AG20443 (cell line): Measurements from ENCODE around the gene HOXA1.

Experiments
- DNase-seq: peaks from one replicate; pipeline ENCODE4 v3.0.0; 2012; ENCODE audit warnings: low spot score, mixed read lengths

Gene HOXA1

DNA sequence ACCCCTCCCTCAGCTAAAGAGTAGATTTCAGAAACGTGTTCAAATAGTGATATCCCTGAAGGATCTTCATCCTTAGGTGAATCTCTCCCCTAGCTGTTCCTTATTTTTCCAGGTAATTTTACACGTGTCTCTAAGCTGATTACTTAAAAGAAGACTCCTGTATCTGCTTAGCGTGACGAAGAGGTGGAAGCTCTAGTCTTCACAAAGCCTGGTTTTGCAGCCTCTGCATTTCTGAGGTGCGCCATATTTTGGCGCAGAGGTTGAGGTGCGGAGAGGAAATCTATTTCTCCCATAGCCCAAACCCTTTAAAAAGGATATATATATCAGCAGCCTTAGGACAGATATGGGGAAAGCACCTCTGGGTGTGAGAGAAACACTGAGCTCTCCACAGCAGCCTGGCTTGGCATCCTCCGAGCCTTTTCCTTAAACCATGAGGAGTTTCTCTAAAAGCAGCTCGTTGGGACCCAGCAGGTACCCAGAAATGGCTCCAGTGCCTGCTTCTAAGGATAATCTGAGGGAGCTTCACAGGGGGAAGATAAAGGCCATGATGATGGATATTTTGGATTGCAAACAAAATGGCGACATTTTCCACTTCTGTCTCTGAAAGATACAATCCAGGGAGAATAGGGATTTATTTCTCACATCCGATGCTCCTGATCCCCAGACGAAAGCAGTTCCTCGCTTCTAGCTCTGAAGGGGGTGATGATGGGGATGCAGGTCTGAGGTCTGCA is 9.7 kb upstream of the HOXA1 start:
- DNase-seq, result no peak

DNA sequence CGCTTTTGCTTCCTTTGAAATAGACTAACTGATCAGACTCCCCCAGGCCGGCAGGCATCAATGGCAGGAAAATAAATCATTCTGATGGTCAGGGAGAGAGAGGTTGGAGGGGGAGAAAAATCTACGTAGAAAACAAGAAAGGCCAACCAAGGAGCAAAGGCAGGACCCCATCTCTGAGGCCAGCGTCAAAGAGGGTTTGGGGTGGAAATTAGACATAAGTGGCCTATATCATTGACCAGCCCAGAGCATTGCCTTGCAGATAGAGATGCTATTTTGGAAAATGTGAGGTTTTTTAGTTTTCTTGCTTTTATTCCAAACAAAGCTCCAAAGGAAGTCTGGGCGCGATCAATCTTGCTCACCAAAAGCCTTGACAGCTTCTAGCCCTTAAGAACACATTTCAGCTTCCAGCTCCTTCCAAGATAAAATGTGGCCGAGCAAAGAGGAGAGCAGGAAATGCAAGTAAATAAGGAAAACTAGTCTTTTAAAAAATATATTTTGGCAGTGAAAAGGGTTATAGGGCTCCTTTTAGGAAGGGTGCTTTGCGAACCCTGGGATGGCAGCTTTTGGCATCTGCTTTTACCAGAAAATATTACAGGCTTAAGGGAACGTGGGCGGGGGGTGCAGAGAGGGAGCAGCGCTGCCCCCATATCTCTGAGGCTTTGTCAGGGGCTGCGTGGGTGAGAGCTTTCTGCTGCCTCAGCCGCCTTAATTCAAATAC is 8.7 kb upstream of the HOXA1 start:
- no peak for DNase-seq

GRCh38 chr7:27103489-27104226 is 7.9 kb upstream of the HOXA1 start:
- no peak for DNase-seq

DNA sequence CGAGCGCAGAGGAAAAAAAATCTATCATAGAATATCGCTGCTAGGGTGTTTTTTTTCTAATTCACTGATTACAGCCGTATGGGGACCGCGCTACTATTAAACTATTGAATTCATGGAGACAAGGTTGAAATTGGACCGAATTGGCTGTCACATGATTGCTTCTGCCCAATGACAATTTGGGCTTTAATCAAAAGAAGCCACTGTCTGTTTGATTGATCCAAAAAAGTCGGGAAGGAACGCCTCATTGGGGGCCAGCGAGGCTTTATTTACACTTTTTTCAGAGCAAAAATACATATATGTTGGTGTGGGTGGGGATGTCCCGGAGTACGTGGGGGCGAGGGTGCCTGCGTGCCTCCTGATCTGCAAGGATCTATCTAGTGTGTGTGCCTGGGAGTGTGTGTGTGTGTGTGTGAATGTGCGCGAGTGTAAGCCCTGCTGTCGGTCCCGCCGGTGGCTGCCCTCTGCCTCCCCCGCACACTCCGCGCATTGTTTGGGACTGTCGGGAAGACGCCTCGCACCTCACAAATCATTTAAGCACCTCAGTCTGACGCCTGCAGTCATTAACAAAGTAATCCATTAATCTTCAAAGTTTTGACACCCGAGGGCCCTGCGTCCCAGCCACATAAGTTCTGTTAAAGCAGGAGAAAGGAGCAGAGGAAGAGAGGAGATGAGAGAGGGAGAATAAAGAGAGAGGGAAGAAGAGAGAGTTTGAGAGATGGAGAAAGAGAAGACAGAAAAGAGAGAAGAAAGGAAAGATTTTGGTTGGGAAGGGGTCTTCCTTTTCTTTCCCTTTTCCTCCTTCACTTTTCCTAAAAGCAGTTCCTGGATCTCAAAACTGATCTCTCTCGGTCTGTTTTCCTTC is 7.0 kb upstream of the HOXA1 start, which contains the start of gene HOXA2:
Gene HOXA2 (minus strand): TSS at position 103 of the 862 bp plus-strand sequence. CDS start 183 bp downstream, outside the sequence.
- DNase-seq, result no peak

GRCh38 chr7:27101957-27102580 is 6.3 kb upstream of the HOXA1 start:
- DNase-seq, result no peak

DNA sequence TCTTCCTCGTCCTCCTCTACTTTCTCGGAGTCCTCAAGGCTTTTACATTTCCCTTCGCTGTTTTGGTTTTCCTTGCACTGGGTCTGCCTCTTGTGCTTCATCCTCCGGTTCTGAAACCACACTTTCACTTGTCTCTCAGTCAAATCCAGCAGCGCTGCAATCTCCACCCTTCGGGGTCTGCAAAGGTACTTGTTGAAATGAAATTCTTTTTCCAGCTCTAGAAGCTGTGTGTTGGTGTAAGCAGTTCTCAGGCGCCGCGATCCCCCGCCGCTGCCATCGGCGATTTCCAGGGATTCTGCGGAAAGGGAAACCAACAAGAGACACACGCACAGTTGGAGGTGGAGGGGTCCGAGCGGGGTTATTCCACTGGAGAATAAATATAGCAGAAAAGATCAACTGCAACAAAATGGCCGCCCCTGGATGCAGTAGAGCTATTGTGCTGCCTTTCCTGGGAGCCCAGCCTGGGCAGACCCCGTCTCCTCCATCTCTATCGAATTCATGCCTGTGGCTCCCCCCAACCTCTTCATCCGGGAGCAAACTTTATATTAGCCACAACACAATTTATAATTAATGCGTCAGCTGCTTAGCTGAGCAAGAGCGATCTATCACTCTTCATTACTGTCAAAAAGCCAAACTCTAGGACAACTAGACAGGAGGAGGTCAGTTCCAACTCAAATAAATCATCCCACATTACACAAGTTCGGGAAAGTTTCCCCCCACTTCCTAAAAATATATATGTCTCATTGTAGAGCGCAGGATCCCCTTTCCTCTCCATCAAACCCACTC is 5.6 kb upstream of the HOXA1 start:
- no peak for DNase-seq

- no peak for DNase-seq
Observed at GRCh38 chr7:27100694-27101170, 4.9 kb upstream of the HOXA1 start.

DNA sequence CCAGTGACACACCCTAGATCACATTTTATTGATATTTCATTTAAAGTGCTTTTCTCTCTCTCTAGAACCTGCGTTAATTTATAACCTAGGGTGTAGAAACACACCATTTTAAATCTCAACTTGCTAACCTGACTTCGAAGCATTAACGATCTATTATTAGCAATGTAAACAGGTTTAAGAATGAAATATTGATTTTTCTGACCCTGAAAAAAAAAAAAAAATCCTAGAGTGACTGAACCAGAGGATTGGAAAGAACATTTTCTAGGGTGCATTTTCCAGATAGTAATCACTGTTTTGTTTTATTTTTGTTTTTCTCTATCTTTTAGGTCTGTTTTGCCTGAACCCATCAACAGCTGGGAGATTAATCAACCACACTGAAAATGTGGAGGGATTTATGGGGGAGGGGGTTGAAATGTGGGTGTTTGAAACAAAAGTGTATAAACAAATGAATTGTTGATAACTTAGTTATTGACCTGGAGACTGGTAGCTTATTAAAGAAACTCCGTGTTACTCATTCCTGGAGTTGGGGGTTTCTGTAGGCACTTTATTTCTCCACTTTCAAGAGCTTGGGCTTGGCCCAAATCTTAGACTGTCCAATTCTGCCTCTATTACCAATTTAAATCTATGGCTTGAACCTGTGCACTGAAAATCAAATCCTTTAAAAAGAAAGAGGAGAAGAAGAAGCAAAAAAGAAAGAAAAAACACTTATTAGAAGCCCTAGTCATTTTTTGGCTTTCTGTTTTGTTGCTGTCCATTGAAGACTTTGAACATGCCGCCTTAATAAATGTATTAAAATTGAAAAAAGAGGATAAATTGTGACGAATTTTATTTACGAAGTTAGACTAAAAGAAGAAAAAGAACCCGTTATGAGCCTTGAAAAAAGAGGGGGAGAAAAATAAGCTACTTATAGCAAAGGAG is 3.9 kb upstream of the HOXA1 start:
- no peak for DNase-seq

DNA sequence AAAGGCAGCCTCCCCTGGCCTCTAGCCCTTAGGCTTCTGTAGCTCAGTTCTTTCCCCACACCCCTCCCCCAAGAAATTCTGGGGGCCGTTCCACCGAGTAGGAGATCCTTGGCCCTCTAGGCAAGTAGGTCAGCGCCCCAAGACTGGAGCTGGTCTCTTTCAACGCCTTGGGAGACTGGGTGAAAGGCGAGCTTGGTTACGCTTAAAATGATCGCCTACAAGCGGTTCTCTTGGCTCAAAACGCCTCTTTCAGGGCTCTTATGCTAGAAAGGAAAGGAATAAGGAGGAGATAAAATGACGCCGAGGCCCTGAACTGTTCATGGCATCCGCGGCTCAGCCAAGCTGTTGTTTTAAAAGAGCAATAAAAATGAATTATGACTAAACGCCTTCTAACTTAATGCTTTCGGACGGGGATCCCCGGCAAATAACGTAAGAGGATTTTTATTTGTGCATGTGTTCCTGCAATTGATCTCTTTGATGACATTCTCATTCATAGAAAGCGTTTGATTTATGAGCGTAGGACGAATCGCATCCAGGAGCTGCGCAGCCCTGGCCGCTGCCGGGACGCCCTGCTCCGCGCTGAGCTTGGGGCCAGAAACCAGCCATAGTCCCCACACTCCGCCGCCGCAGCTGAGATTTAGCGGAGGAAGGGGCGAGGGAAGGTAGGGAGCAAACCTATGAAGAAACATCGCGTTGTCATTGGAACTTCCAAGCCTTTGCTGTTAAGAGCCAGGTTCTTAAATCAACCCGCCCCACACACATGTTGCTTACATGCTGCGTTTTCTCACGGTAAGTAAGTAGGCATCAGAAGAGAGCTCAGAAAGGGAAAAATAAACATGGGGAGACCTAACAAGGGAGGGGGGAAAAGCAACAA is 3.0 kb upstream of the HOXA1 start:
- DNase-seq, result no peak

- peak; percentile 52 for DNase-seq
Observed at GRCh38 chr7:27097686-27098577, 2.1 kb upstream of the HOXA1 start.

DNA sequence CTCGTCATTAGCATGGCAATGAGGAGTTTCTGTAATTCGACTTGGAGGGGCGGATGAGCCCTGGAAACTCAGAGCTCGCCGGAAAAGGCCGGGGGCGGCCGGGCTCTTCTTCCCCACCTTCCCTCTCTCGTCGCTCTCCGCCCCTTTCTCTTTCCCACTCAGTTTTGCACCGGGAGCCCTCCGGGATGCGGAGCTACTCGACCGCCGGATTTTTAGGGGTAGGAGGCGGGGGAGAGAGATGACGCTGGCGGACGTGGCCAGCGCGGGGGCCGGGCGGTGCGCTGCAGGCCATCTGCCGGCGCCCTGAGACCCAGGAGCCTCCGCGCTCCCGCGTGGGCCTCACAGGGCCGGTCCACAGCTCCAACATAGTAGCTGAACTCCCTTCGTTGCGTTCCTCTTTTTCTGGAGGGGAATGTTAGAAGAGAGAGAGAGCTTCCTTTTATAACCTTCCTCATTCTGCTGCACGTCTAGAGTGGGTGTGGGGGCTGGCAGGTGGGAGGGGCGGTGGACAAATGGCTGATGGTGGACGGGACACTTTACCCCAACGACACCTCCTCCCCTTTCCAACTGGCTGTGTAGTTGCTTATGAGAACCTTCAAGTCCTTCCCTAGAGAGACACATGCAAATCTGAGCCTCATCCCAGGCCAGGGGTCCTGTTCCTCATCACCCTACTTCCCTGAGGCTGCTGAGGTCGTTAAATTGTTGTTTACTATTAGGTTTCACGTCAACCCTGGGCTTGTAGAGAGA is 1.1 kb upstream of the HOXA1 start:
- peak; percentile 86 for DNase-seq

GRCh38 chr7:27095050-27095896 is 527 bp downstream of the HOXA1 start:
- DNase-seq, result no peak

DNA sequence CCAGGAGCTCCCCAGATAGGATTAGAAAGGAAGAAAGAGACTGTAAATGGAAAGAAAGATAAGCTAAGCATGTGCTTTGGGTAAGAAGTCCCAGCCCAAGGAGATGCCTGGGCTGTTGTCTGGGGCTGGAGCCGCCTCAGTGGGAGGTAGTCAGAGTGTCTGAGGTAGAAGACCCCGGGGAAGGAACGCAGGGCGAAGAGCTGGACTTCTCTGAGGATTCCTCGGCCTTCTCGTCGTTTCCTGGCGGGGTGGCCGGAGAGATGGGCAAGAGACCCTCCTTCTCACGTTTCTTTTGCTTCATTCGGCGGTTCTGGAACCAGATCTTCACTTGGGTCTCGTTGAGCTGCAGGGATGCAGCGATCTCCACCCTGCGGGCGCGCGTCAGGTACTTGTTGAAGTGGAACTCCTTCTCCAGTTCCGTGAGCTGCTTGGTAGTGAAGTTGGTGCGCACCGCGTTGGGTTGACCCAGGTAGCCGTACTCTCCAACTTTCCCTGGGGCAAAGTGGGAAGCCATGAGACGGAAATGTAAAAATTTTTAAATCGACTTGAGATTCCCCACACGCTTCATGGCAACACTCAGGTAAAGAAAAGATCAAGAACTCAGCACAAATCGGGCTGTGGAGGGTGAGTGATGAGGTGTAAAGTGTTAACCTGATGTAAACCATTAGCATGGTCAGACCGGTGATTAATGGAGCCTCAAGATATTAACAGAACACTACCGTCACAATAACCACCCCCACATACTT is 1.3 kb downstream of the HOXA1 start:
- no peak for DNase-seq

DNA sequence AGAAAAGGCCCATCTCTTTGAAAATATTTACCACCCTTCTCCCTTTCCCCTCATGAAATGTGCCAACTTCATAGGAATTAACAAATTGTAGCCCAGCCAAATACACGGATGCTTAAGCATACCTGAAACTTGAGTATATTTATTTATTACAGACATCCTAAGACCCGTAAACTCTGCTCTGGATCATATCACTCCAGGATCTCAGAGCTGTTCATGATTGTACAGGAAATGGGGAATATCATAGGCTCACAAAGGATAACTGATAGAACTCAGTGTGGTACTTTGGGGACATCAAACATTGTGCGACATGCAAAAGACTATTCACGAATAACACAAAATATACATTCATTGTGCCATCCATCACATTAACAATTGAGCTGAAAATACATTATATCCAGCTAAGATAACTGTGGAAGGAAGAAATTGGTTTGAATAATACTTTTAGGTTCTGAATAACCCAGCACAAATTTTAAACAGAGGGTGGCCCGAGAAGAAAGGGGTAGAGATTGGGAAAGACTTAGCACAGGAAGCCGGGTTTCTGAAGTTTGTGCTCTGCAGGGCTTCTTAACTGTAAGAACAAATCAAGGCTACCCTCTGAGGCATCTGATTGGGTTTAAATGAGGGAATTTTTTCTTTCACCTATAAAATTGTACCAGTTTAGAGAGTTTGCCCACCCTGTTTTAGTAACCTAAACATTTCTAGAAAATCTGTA is 2.5 kb downstream of the HOXA1 start:
- DNase-seq, result no peak
